GM12878 (cell line): ENCODE data around the gene SLC10A1.

Source experiments
- FOXM1 ChIP-seq: IDR thresholded peaks from 2 replicates; pipeline ENCODE4 v1.6.1; 2012; ENCODE audit warnings: low read depth, mild to moderate bottlenecking, inconsistent platforms, low read length, moderate library complexity
- KDM1A ChIP-seq: fragments of 200-600 bp; sonication (generic); IDR thresholded peaks from 2 replicates; pipeline ENCODE4 v1.6.1; 2016; ENCODE audit warnings: borderline replicate concordance

DNA sequence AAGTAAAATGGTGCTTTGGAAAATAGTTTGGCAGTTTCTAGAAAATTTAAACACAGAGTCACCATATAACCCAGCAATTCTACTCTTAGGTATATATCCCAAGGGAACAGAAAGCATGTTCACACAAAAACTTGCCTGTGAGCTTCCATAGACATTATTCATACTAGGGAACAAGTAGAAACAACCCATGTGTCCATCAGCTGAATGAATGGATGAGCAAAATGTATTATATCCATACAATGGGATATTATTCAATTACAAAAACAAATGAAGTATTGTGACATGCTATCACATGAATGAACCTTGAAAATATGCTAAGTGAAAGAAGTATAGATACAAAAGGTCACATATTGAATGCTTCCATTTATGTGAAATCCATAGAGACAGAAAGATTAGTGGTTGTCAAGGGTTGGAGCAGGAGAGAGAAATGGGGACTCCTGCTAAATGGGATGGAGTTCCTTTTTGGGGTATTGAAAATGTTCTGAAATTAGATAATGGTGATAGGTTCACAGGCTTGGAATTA, 7.9 kb downstream of the SLC10A1 start:
- TF ChIP-seq FOXM1 (no peak), KDM1A (no peak)
